Sigmoid colon (tissue), 7 donors: Measurements from ENCODE around the gene STKLD1. TPM values are rescaled to one million over a fixed set of nuclear protein-coding genes. Genes with fewer than 3 reads are reported as not detected.
A peak's percentile ranks its signal among the peaks of the same experiment; 100 is the strongest.

Experiments
- DNase-seq: peaks from one replicate; pipeline ENCODE4 v3.0.0-alpha.2; 2019
- H3K27ac ChIP-seq, 4 donors: fragments of 200-600 bp; sonication (generic); one replicate each; pipeline ENCODE4 v1.5.1; 2016 to 2019; ENCODE audit warnings: mild to moderate bottlenecking in 1 of 4
- H3K27me3 ChIP-seq, 3 donors: fragments of 200-600 bp; sonication (generic); one replicate each; pipeline ENCODE4 v1.5.1; 2019; ENCODE audit warnings: mild to moderate bottlenecking in 1 of 3
- H3K36me3 ChIP-seq, 4 donors: fragments of 200-600 bp; sonication (generic); one replicate each; pipeline ENCODE4 v1.5.1; 2016 to 2019
- H3K4me1 ChIP-seq, 4 donors: fragments of 200-600 bp; sonication (generic); one replicate each; pipeline ENCODE4 v1.5.1; 2017 to 2019
- H3K4me3 ChIP-seq, 4 donors: fragments of 200-600 bp; sonication (generic); one replicate each; pipeline ENCODE4 v1.5.1; 2017 to 2019; ENCODE audit warnings: mild to moderate bottlenecking in 2 of 4, moderate library complexity in 1 of 4
- H3K9me3 ChIP-seq, 4 donors: fragments of 200-600 bp in 3 of 4; sonication (generic) in 3 of 4; one replicate each; pipeline versions ENCODE4 v1.5.1 to v1.6.1; 2013 to 2019
- CTCF ChIP-seq, 4 experiments: fragments of 450-650 bp in 3 of 4; fragments of 200-600 bp in 1 of 4; IDR thresholded peaks; one replicate each; pipeline ENCODE4 v1.5.1; 2016 to 2019; ENCODE audit warnings: antibody characterized with exemption in 4 of 4, mild to moderate bottlenecking in 3 of 4, moderate library complexity in 2 of 4
- EP300 ChIP-seq, 4 donors: sonication (generic); formaldehyde crosslinking; IDR thresholded peaks; one replicate each; pipeline ENCODE4 v1.6.1; 2017; ENCODE audit warnings: antibody characterized with exemption in 4 of 4
- POLR2A ChIP-seq, 2 donors: fragments of 450-650 bp; IDR thresholded peaks; one replicate each; pipeline ENCODE4 v1.6.1; 2016; ENCODE audit warnings: antibody characterized with exemption in 2 of 2, mild to moderate bottlenecking in 2 of 2, moderate library complexity in 2 of 2
- POLR2AphosphoS5 ChIP-seq, 4 donors: sonication (generic); formaldehyde crosslinking; IDR thresholded peaks; one replicate each; pipeline ENCODE4 v1.6.1; 2017; ENCODE audit warnings: antibody characterized with exemption in 4 of 4
- WGBS, 2 donors: extraction: QIAGEN DNeasy Blood & Tissue Kit; methylation state at CpG; one replicate each; pipeline ENCODE4 v1.1.7; 2013; 5-methylcytosine and 5-hydroxymethylcytosine counted together
- intact Hi-C: fragments of 100-400 bp; cut with DNase I; formaldehyde crosslinking; loops from one replicate; pipeline ENCODE4 v1.15.1; 2023
- polyA plus RNA-seq, 3 donors: library from polyadenylated mRNA; stranded (reverse); fragments of 200-250 nt; gene quantifications; one replicate each; pipeline ENCODE4 v1.2.3, GENCODE V29; 2013
- total RNA-seq, 4 donors: library from RNA; depleted of rRNA; stranded (reverse); fragments of >200 nt; gene quantifications; one replicate each; pipeline ENCODE4 v1.1.0, GENCODE V29; 2016
- donor health status: healthy with polysubstance abuse.
- donor health status: Bipolar disorder and iron deficiency.
- donor health status: healthy.

The STKLD1 gene
- total and polyA plus RNA-seq, 7 donors = 0.49 to 8.3 (median 1.5) TPM; not detected in 1

DNA sequence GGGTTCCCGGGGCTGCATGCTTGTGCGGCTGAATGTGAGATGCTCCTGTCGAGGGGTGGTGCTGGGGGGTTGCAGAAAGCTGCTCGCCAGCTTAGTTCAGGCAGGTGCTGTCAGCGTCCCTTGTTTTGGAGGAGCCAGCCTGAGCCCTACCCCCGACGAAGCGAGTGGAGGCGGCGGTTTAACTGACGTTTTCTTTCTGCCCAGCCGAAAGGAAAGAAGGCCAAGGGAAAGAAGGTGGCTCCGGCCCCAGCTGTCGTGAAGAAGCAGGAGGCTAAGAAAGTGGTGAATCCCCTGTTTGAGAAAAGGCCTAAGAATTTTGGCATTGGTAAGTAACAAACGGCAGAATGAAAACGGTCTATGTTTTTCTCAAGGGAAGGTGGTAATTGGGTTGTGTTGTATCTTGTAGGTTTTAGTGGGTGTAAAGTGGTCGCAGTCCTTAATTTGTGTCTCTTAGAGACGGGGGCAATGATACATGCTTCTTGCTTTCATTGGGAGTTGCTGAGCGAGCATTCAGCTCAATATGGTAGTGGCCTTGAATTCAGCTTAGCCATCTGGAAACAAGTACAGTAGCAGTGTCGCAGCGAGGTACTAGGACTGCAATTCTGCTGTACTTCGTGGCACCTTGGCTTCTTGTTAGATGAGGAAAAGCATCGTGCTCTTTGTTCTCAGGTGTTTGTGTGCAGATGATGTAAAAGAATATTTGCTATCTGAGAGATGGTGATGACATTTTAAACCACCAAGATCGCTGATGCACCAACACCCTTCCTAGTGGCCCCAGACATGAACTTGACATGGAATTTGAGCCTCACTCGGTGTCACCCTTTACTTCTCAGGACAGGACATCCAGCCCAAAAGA lies 27.2 kb upstream of the STKLD1 start:
- Histone ChIP-seq H3K4me1 (peaks cover 0 to 31% (median 27%) of the 10 kb centered on the region in 4 donors), H3K27me3 (no peaks in the 10 kb centered on the region), H3K36me3 (peaks cover 28 to 69% (median 48%) of the 10 kb centered on the region in 4 donors), H3K9me3 (no peaks in the 10 kb centered on the region), H3K27ac (peak overlapping the region; percentile 90 to 93 (median 92)), H3K4me3 (peak overlapping the region; percentile 78 to 96 (median 88))
- intact Hi-C loops = loop anchor here (1.0 to 5.0 kb wide), 2 partner anchors 27 to 113 kb away; partner anchors contain the start of genes STKLD1 and SURF4
- DNase-seq = no peak
- no peak for TF ChIP-seq EP300 (IDR thresholded peaks at IDR 0.05)
- no peak for TF ChIP-seq POLR2A (IDR thresholded peaks at IDR 0.05)
- no peak for TF ChIP-seq CTCF (IDR thresholded peaks at IDR 0.05)
- TF ChIP-seq POLR2AphosphoS5 (IDR thresholded peaks at IDR 0.05) = no peak
- WGBS, 2 donors = 9 to 19% methylated on average over 25 of the region's 25 CpGs

- Histone ChIP-seq H3K4me1 (peaks cover 0 to 37% (median 33%) of the 10 kb centered on the region in 4 donors), H3K36me3 (peaks cover 20 to 59% (median 41%) of the 10 kb centered on the region in 4 donors), H3K27ac (no peak overlapping the region), H3K4me3 (no peak overlapping the region), H3K9me3 (no peaks in the 10 kb centered on the region), H3K27me3 (no peaks in the 10 kb centered on the region)
- intact Hi-C loops = loop anchor here (5.0 kb wide), 1 partner anchor 112 kb away; no protein-coding TSS in a partner anchor
- no peak for DNase-seq
- TF ChIP-seq POLR2A (IDR thresholded peaks at IDR 0.05) (no peak), POLR2AphosphoS5 (IDR thresholded peaks at IDR 0.05) (no peak), EP300 (IDR thresholded peaks at IDR 0.05) (no peak)
- WGBS, 2 donors = 82 to 87% methylated on average over 15 of the region's 15 CpGs
Observed at GRCh38 chr9:133349965-133350616, 26.1 kb upstream of the STKLD1 start.

DNA sequence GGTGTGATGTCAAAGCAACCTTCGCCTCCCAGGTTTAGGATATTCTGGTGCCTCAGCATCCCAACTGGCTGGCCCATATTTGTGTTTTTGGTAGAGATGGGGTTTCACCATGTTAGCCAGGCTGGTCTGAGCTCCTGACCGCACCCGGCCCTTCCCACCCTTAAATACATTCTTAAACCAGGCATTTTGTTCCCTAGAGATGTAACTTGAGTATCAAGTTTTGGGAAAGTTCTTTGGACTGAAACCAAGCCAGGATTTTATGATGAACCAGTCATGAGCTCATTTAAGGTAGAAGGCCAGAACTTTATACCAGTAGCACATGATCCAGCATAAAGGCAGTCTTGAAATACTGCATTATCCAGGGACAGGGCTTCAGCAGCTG lies 24.6 kb upstream of the STKLD1 start:
- Histone ChIP-seq H3K27ac (no peak overlapping the region), H3K4me3 (no peak overlapping the region), H3K36me3 (peaks cover 20 to 51% (median 36%) of the 10 kb centered on the region in 4 donors), H3K4me1 (peaks cover 0 to 39% (median 33%) of the 10 kb centered on the region in 4 donors), H3K27me3 (no peaks in the 10 kb centered on the region), H3K9me3 (no peaks in the 10 kb centered on the region)
- WGBS, 2 donors = 91 to 94% methylated on average over 3 of the region's 3 CpGs
- intact Hi-C loops = no loop called here
- TF ChIP-seq CTCF (IDR thresholded peaks at IDR 0.05) (no peak), EP300 (IDR thresholded peaks at IDR 0.05) (no peak), POLR2AphosphoS5 (IDR thresholded peaks at IDR 0.05) (no peak), POLR2A (IDR thresholded peaks at IDR 0.05) (no peak)
- DNase-seq = no peak

DNA sequence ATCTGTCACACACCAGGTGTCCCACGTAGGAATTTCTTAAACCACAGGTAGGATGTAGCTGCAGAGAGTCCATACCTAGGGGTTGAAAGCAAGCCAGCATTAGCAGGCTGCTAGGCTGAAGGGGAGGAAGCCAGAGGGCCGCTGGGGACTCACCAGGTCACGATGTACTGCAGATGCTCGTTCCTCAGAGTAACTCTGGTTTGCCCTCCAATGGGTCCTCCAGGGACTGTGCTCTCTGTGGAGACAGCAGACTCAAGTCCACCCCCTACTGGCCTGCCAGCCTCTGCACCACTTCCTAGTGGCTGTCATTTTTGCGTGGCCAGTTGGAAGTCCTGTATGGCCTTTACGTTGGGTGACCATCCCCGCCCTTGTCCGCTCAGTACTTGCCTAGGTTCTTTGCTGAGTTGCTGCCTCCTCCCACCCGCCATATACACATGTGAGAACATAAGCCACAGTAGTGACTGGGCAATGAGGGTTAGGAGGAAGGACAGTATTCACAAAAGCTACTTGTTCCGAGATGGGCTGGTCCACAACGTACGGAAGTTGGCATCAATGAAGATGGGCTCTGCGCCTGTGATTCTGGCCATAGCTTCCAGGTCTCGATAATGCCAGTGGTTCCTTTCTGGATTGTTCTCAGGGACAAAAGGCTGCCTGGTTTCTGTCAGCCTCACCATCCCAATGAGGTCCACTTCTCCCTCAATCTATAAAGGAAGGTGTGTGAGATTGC lies 24.1 kb upstream of the STKLD1 start:
- Histone ChIP-seq H3K27ac (no peak overlapping the region), H3K36me3 (peaks cover 20 to 51% (median 36%) of the 10 kb centered on the region in 4 donors)

DNA sequence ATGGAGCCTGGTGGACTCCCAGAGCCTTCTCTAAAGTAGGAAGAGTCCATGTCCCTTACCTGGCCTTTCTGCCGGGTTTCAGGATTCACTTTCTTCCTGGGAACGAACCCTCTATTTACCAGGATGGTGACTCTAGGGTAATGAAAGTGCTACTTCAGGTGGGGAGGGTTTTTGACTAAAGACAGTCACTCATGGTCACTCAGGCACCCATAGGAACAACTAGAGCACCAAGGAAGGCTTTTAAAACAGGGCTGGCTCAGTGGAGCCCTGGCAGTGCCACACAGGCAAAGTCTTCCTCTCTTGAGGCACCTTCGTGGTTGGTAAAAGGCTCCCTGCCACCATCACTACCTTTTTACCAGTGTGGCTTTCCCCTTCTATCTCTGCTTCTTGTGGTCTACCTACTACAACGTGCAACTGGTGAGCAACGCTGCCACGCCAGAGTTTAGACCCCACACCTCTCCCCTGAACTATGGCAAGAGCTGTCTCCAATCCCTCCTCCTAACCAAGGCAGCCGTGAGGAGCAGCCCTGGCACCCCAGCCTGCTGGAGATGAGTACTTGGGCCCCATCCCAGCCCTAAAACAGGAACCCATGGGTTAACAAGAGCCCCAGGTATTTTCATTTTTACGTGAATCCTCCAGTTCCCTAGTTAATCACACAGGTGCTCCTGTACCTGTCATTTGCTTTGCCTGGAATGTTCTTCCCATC lies 23.4 kb upstream of the STKLD1 start:
- TF ChIP-seq POLR2A (IDR thresholded peaks at IDR 0.05) (no peak), EP300 (IDR thresholded peaks at IDR 0.05) (no peak), CTCF (IDR thresholded peaks at IDR 0.05) (no peak)
- Histone ChIP-seq H3K4me3 (no peak overlapping the region), H3K36me3 (peaks cover 20 to 51% (median 36%) of the 10 kb centered on the region in 4 donors), H3K27me3 (no peaks in the 10 kb centered on the region), H3K9me3 (no peaks in the 10 kb centered on the region), H3K4me1 (peaks cover 0 to 43% (median 39%) of the 10 kb centered on the region in 4 donors), H3K27ac (no peak overlapping the region)
- DNase-seq = no peak
- intact Hi-C loops = no loop called here
- WGBS, 2 donors = 71% methylated on average over 8 of the region's 8 CpGs

More for the DNA sequence above, 24.1 kb upstream of the STKLD1 start:
- no peak overlapping the region for H3K4me3 ChIP-seq
- no peak for TF ChIP-seq POLR2A (IDR thresholded peaks at IDR 0.05)
- H3K9me3 ChIP-seq = no peaks in the 10 kb centered on the region
- H3K27me3 ChIP-seq = no peaks in the 10 kb centered on the region
- peaks cover 0 to 38% (median 32%) of the 10 kb centered on the region in 4 donors for H3K4me1 ChIP-seq
- 83 to 87% methylated on average over 14 of the region's 14 CpGs for WGBS, 2 donors
- no peak for DNase-seq
- intact Hi-C loops = no loop called here
